HG02588 (cell line): ENCODE measurements around the gene PHOSPHO1.

Experiments
- ATAC-seq: cut with Tn5 transposase; IDR thresholded peaks from one replicate; pipeline ENCODE4 v1.9.1; 2021; ENCODE audit warnings: mild to moderate bottlenecking, moderate library complexity; ENCODE audit not compliant: unreplicated experiment

Gene PHOSPHO1

GRCh38 chr17:49219987-49220386, 10.6 kb downstream of the PHOSPHO1 start:
- ATAC-seq: no peak

GRCh38 chr17:49218941-49219913, 11.4 kb downstream of the PHOSPHO1 start:
- ATAC-seq: no peak

GRCh38 chr17:49217651-49218413, 12.8 kb downstream of the PHOSPHO1 start:
- no peak for ATAC-seq

- no peak for ATAC-seq
Observed at GRCh38 chr17:49216953-49217650, 13.5 kb downstream of the PHOSPHO1 start.

- no peak for ATAC-seq
Observed at GRCh38 chr17:49216482-49216881, 14.1 kb downstream of the PHOSPHO1 start.

- no peak for ATAC-seq
Observed at GRCh38 chr17:49214676-49215360, 15.8 kb downstream of the PHOSPHO1 start.

- ATAC-seq: no peak
Observed at GRCh38 chr17:49213847-49214246, 16.7 kb downstream of the PHOSPHO1 start.

GRCh38 chr17:49213399-49213798, 17.2 kb downstream of the PHOSPHO1 start:
- ATAC-seq: no peak

GRCh38 chr17:49210158-49211029, 20.2 kb downstream of the PHOSPHO1 start, which contains the start of the genes ABI3 and GNGT2:
ABI3 (plus strand) TSS chr17:49210707; CDS start chr17:49210725, 18 bp downstream.
GNGT2 (minus strand) TSS chr17:49210574; CDS start chr17:49207422, 3,152 bp downstream.
- ATAC-seq: peak; percentile 81

GRCh38 chr17:49209061-49209571, 21.5 kb downstream of the PHOSPHO1 start:
- no peak for ATAC-seq

- no peak for ATAC-seq
Observed at GRCh38 chr17:49204516-49204915, 26.1 kb downstream of the PHOSPHO1 start.

GRCh38 chr17:49203796-49204195, 26.8 kb downstream of the PHOSPHO1 start:
- no peak for ATAC-seq

GRCh38 chr17:49201481-49201927, 29.1 kb downstream of the PHOSPHO1 start:
- no peak for ATAC-seq

- ATAC-seq: no peak
Observed at GRCh38 chr17:49200423-49201083, 30.0 kb downstream of the PHOSPHO1 start.

- no peak for ATAC-seq
Observed at GRCh38 chr17:49198211-49198610, 32.4 kb downstream of the PHOSPHO1 start.

- no peak for ATAC-seq
Observed at GRCh38 chr17:49197346-49197998, 33.1 kb downstream of the PHOSPHO1 start.

GRCh38 chr17:49196520-49196919, 34.1 kb downstream of the PHOSPHO1 start:
- no peak for ATAC-seq

GRCh38 chr17:49195751-49196150, 34.8 kb downstream of the PHOSPHO1 start:
- no peak for ATAC-seq
